Choroid plexus epithelial cell (primary cell): ENCODE data around the gene RARB.

Experiments
- DNase-seq: peaks from one replicate; pipeline ENCODE4 v3.0.0-alpha.2; 2010; ENCODE audit warnings: low read depth
- H3K4me3 ChIP-seq: 2 replicates; pipeline ENCODE4 v1.5.1; 2011; ENCODE audit warnings: low read depth, mild to moderate bottlenecking, control low read depth, low read length, moderate library complexity
- CTCF ChIP-seq: conservative IDR thresholded peaks from 2 replicates; pipeline ENCODE4 v1.5.1; 2011; ENCODE audit warnings: low read depth, mild to moderate bottlenecking, control low read depth, inconsistent platforms, low read length, moderate library complexity

RARB gene

GRCh38 chr3:25452740-25453139 lies 24.7 kb downstream of the RARB start:
- no peak for TF ChIP-seq CTCF
- no peak overlapping the region for H3K4me3 ChIP-seq
- DNase-seq, result no peak

GRCh38 chr3:25453619-25454004 lies 25.5 kb downstream of the RARB start:
- peak overlapping the region; percentile 15 for H3K4me3 ChIP-seq
- peak; percentile 63 for DNase-seq
- no peak for TF ChIP-seq CTCF

GRCh38 chr3:25454005-25454927 lies 26.2 kb downstream of the RARB start:
- TF ChIP-seq CTCF, result no peak
- peak overlapping the region; percentile 15 for H3K4me3 ChIP-seq
- DNase-seq, result peak; percentile 78

GRCh38 chr3:25455441-25456132 lies 27.5 kb downstream of the RARB start:
- peak; percentile 77 for DNase-seq
- H3K4me3 ChIP-seq, result no peak overlapping the region
- no peak for TF ChIP-seq CTCF

GRCh38 chr3:25456723-25457670 lies 28.9 kb downstream of the RARB start:
- no peak overlapping the region for H3K4me3 ChIP-seq
- DNase-seq, result no peak
- no peak for TF ChIP-seq CTCF

- peak; percentile 71 for DNase-seq
- no peak overlapping the region for H3K4me3 ChIP-seq
- TF ChIP-seq CTCF, result no peak
Observed at GRCh38 chr3:25457671-25458419, 29.8 kb downstream of the RARB start.
